Ishikawa (cell line): ENCODE data around the gene SLC24A3.

Experiments
- CEBPB ChIP-seq: IDR thresholded peaks from 2 replicates; pipeline ENCODE4 v1.6.1; 2012
- CREB1 ChIP-seq: IDR thresholded peaks from 2 replicates; pipeline ENCODE4 v1.6.1; 2012; ENCODE audit warnings: low read depth
- EGR1 ChIP-seq: IDR thresholded peaks from 2 replicates; pipeline ENCODE4 v1.6.1; 2012
- EP300 ChIP-seq: IDR thresholded peaks from 2 replicates; pipeline ENCODE4 v1.6.1; 2012; ENCODE audit warnings: borderline replicate concordance
- FOXM1 ChIP-seq: IDR thresholded peaks from 2 replicates; pipeline ENCODE4 v1.6.1; 2012; ENCODE audit warnings: low read depth, borderline replicate concordance
- RAD21 ChIP-seq: IDR thresholded peaks from 2 replicates; pipeline ENCODE4 v1.6.1; 2012; ENCODE audit warnings: low read depth
- TAF1 ChIP-seq: IDR thresholded peaks from 2 replicates; pipeline ENCODE4 v1.6.1; 2012; ENCODE audit warnings: low read depth, mild to moderate bottlenecking
- TCF12 ChIP-seq: IDR thresholded peaks from 2 replicates; pipeline ENCODE4 v1.6.1; 2012; ENCODE audit warnings: low read depth
- TEAD4 ChIP-seq: IDR thresholded peaks from 2 replicates; pipeline ENCODE4 v1.6.1; 2012
- USF1 ChIP-seq: IDR thresholded peaks from 2 replicates; pipeline ENCODE4 v1.6.1; 2012
- YY1 ChIP-seq: IDR thresholded peaks from 2 replicates; pipeline ENCODE4 v1.6.1; 2012; ENCODE audit warnings: low read depth
- TF ChIP-seq, protein P1 (sequence below): IDR thresholded peaks from 2 replicates; pipeline ENCODE4 v1.6.1; 2012; ENCODE audit warnings: low read depth, mild to moderate bottlenecking

- no peak for TF ChIP-seq FOXM1
- no peak for TF ChIP-seq TAF1
- TF ChIP-seq, protein P1, sequence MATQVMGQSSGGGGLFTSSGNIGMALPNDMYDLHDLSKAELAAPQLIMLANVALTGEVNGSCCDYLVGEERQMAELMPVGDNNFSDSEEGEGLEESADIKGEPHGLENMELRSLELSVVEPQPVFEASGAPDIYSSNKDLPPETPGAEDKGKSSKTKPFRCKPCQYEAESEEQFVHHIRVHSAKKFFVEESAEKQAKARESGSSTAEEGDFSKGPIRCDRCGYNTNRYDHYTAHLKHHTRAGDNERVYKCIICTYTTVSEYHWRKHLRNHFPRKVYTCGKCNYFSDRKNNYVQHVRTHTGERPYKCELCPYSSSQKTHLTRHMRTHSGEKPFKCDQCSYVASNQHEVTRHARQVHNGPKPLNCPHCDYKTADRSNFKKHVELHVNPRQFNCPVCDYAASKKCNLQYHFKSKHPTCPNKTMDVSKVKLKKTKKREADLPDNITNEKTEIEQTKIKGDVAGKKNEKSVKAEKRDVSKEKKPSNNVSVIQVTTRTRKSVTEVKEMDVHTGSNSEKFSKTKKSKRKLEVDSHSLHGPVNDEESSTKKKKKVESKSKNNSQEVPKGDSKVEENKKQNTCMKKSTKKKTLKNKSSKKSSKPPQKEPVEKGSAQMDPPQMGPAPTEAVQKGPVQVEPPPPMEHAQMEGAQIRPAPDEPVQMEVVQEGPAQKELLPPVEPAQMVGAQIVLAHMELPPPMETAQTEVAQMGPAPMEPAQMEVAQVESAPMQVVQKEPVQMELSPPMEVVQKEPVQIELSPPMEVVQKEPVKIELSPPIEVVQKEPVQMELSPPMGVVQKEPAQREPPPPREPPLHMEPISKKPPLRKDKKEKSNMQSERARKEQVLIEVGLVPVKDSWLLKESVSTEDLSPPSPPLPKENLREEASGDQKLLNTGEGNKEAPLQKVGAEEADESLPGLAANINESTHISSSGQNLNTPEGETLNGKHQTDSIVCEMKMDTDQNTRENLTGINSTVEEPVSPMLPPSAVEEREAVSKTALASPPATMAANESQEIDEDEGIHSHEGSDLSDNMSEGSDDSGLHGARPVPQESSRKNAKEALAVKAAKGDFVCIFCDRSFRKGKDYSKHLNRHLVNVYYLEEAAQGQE = no peak
- TF ChIP-seq TCF12 = no peak
- no peak for TF ChIP-seq YY1
- TF ChIP-seq CREB1 = no peak
- no peak for TF ChIP-seq TEAD4
- no peak for TF ChIP-seq USF1
- TF ChIP-seq CEBPB = no peak
- TF ChIP-seq EGR1 = no peak
- no peak for TF ChIP-seq RAD21
- TF ChIP-seq EP300 = no peak
Measured at GRCh38 chr20:19438488-19438887, 226.0 kb downstream of the SLC24A3 start.
